HG03469 (cell line): ENCODE measurements around the gene ELMO1.

Experiments
- ATAC-seq: cut with Tn5 transposase; IDR thresholded peaks from one replicate; pipeline ENCODE4 v1.9.1; 2021; ENCODE audit warnings: mild to moderate bottlenecking, moderate library complexity, moderate number of reproducible peaks; ENCODE audit not compliant: unreplicated experiment

ELMO1 gene

DNA sequence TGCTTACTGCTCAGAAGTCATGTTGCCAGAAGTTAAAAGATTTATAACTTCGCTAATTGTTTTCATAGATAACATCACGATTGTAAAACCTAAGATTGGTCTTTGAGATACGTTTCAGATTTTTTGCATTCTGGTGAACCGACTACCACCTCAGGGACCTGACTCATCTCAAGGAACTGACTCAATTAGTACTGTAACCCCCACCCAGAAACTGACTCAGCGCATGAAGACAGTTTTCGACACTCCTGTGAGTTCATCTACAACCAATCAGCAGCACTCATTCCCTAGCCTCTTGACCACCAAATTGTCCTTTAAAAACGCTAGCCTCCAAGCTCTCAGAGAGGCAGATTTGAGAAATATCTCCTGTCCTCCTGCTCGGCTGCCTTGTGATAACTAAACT, 72.3 kb downstream of the ELMO1 start:
- no peak for ATAC-seq

GRCh38 chr7:37372750-37373149, 75.9 kb downstream of the ELMO1 start:
- no peak for ATAC-seq

DNA sequence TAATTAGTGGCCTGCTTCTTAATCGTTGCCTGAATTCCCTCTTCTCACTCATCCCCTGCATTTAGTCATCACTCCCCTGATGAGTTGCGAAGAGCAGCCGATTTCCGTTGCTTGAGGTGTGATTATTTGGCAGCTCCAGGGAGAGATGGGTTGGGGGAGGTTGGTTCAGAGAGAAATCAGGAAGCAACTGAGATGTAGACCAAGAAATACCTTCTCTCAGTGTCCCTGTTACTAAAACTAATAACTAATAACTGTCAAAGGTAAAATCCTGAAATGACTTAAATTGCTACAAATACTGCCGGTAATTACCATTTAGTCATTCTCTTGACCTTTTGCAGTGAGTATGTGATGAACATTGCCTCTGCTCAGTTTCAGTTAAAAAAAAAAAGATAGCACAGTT, 76.9 kb downstream of the ELMO1 start:
- no peak for ATAC-seq

DNA sequence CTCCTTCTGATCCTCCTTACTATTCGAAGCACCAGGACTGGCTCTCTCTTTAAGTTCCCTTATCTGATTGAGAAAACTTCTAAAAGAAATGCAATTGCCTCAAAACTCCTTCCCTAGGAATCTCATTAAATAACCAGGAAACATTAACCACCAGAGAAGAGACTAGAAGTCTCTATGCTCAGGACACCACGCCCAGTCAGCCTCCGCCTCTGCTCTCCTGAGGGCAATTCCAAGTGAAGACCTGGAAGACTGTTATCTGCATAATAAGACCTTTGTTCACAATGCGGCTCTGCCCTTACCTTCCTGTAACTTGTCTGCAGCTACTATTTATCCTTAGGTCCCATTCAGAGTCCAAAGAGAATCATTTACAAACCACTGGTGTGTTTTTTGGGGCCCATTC, 78.8 kb downstream of the ELMO1 start:
- no peak for ATAC-seq

DNA sequence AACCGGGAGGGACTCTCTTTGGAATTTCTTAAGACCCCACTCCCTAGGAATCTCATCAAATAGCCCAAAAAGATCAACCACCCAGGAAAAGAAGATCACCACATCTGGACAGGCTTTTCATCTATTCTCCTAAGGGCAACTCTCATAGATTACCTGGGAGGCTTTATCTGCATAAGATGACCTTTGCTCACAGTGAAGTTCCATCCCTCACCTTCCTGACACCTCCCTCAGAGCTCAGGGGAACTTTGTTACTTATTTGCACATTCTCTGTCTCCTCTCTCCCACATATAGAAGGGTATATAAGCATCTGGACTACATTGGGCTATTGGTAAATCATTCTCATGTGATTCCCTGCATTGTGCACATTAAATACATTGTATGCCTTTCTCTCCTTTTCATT, 80.1 kb downstream of the ELMO1 start:
- no peak for ATAC-seq

- ATAC-seq: no peak
Measured at GRCh38 chr7:37367010-37367409, 81.7 kb downstream of the ELMO1 start.

DNA sequence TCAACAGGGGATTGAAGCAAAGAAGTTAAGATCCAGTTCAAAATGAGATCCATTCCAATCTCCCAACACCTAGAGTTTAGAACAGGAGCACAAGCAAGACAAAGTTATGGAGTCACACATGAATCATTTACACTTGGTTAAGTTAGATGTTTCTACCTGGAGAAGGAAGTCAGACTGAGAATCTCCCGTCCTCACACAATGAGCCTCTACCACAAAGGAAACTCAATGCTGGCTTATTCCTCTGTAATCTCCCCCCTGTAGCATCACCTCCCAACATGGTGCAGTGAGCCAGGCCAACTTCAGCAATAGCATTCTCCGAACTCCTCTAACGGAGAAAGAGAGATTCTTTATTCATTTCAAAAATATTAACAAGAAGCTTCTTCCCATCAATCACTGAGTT, 82.2 kb downstream of the ELMO1 start:
- ATAC-seq: no peak

DNA sequence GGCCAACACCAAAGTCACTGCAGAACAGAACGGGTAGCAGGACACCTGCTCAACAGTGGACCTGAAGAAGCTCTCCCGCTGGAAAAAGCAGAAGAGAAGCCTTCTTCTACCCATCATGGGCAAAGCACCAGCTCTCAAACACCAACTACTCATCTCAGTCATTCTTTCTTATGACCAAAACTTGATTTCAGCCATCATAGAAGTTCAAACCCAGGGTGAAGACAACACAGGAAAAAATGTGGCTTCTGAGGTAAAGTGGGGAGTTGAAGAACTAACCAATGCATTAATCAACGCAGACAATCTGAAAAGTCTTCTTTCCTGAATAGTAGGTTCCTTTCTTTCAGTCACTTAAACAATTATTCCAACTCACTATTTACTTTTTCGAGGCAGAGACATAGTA, 83.3 kb downstream of the ELMO1 start:
- ATAC-seq: no peak

- no peak for ATAC-seq
Measured at GRCh38 chr7:37364856-37365255, 83.8 kb downstream of the ELMO1 start.

DNA sequence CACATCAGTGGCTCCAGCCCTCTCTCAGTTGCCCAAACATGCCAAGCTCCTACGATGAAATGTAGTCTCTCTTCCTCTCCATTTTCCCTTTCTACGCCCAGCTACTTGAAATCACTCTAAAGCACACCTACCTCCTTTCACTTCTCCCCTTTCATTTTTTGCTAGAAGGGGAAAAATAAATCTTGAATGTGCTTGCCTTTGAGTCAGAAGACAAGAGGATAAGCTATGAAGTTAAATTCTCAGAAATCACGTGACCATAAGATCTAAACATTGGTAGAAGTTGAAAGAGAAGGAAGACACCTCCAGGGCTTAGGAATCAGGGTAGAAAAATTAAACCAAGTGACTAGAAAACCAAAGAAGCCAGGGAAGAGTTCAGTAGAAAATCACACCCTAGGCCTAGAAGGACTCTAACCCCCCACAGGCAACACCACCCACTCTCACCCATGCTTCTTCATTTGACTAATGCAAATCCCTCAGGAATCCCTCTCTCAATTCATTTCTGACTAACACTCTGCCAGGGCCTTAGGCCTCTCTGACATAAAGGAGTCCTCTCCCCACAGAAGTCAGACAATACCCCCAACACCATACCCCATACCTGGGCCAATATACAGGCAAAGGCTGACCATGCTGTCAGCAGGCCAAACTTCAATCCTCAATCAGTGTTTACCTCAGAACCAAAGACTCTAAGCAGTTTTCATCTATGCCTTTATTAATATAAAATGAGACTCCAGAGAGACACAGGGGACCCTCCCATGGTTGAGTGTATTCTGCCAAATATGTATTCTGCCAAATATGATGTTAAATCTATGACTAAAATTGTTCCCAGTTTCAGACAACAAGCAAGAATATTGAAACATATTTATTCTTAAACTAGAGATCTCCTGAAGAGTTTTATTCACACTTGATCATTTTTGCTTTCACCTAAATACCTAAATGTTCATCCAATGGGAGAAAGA, 84.8 kb downstream of the ELMO1 start:
- no peak for ATAC-seq

DNA sequence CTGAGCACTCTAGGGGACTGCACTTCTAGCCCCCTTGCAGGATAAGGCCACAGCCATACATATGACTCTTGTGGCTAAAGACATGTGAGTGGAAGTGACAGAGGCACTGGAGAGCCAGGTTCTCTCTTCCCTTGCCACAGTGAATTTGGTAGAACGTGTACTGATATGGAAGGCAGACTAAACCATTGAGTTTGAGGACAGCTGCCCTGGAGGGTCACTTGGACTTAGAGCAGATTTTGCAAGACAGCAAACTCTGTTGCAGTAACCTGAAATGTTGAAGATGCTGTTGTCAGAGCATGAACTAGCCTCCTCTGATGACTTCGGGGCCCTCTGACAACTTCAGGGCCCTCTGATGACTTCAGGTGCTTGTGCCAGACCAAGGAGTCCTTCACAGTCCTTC, 85.9 kb downstream of the ELMO1 start:
- ATAC-seq: no peak

GRCh38 chr7:37360484-37360883, 88.2 kb downstream of the ELMO1 start:
- no peak for ATAC-seq

DNA sequence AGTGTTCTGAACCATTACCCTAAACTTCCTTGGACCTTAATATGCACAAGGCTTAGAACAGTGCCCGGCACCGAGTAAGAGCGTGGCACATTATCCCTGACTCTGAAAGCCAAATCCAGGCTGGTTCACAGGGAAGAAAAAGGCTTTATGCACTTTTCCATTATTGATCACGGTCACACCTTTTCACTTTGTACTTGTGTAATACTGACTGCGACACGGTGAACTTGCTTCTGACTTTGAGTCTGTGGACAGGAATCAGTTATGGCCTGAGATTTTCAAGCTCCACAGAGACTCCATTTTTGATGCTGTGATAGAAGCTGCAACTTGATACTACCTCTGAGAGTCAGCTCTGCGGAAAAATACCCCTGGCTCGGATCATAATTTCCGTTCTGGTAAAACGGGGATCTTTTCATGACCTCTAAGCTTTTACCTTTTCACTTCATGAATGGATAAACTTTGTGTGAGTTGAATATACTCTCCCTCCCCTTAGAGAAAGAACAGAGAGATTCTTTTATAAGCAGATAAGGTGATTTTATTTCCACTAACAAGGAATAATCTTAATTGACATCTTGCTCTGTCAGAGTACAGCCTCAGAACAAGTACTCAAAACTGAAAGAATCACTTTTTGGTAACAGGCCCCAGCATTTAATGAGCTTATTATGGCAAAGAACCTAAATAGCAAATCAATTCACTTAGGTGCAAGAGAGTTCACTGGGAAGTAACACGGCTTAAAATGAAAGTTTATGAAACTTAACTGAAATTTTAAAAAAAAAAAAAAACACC, 88.8 kb downstream of the ELMO1 start:
- ATAC-seq: no peak

- no peak for ATAC-seq
Measured at GRCh38 chr7:37359180-37359579, 89.5 kb downstream of the ELMO1 start.

- ATAC-seq: no peak
Measured at GRCh38 chr7:37357637-37357996, 91.0 kb downstream of the ELMO1 start.

GRCh38 chr7:37356911-37357636, 91.6 kb downstream of the ELMO1 start:
- ATAC-seq: no peak

- ATAC-seq: peak; percentile 32
Measured at GRCh38 chr7:37354656-37355131, 94.0 kb downstream of the ELMO1 start.

DNA sequence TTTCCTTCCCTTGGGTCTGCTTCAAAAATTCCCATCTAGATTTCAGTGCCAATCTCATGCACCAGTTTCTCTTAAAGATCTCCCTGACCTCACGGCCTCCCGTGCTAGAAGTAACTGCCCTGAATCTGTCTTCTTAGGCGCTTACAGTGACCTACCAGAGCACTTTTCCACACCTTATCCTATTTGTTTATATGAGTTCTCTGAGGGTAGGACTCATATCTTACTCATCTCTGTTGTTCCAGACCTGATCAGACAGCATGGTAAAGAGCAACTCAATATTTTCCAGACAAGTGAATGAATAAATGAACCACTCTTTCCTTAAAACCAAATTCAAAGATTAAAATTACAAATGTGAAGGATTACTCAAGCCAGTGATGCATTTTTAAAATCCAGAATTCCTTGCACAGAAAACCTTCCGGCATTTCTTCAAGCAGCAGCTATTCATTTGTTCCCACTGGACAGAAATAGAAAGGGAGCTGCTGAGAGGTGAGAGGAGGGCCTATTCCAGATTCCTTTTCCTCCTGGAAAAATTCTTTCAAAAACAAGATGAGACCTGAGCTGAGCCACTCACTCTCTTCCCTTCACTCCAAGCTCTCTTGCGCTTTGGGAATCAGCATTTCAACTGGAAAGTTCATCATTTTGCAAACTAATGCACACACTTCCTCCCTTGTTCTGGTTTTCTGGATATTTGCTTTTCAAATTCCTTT, 94.6 kb downstream of the ELMO1 start:
- no peak for ATAC-seq

GRCh38 chr7:37352974-37353948, 95.4 kb downstream of the ELMO1 start:
- ATAC-seq: peak; percentile 31
